GM12878 (cell line): ENCODE measurements around the gene MICAL3. TPM values are rescaled to one million over a fixed set of nuclear protein-coding genes. Genes with fewer than 3 reads are reported as not detected.

Source experiments
- ATAC-seq: fragments of 200-7000 bp; cut with Tn5 transposase; 3 replicates; pipeline ENCODE4 v1.9.1; 2020; ENCODE audit warnings: mild to moderate bottlenecking, moderate library complexity
- BruUV-seq: library from RNA; stranded (reverse); fragments of 400-500 nt; replicated peaks from 2 replicates; lab custom pipeline; 2021; lab: Mats Ljungman, UMichigan
- CTCF ChIA-PET: fragments of 300-600 bp; sonication (Branson Sonifier 250); formaldehyde crosslinking; extraction: SDS; loops from one replicate; lab custom pipeline; 2021; ENCODE audit warnings: inconsistent platforms; lab: Yijun Ruan, JAX
- POLR2A ChIA-PET: fragments of 350-600 bp; formaldehyde crosslinking; extraction: SDS; loops from one replicate; lab custom pipeline; 2021; ENCODE audit warnings: inconsistent platforms; lab: Charles Lee
- RAD21 ChIA-PET: fragments of 300-600 bp; sonication (Branson Sonifier 250); formaldehyde crosslinking; loops from one replicate; lab custom pipeline; 2023; ENCODE audit warnings: antibody characterized with exemption; ENCODE audit not compliant: unreplicated experiment; lab: Charles Lee
- SMC1A ChIA-PET: fragments of 300-600 bp; sonication (Branson Sonifier 250); formaldehyde crosslinking; loops from one replicate; lab custom pipeline; 2023; ENCODE audit not compliant: unreplicated experiment, uncharacterized antibody; lab: Charles Lee
- DNase-seq: peaks from one replicate; pipeline ENCODE4 v3.0.0-alpha.2; 2011; ENCODE audit warnings: low read depth, low spot score
- FAIRE-seq: peaks from 3 replicates; lab custom pipeline; 2011; peaks lifted over from hg19 to GRCh38; lab: Jason Lieb, UNC
- H2AFZ ChIP-seq: 2 replicates; pipeline ENCODE4 v1.6.0; 2011; ENCODE audit warnings: low read depth, low read length, control low read depth; ENCODE audit not compliant: control insufficient read depth
- H3K27ac ChIP-seq: 2 replicates; pipeline ENCODE4 v1.5.1; 2011; ENCODE audit warnings: control low read depth; ENCODE audit not compliant: control insufficient read depth, insufficient read depth
- H3K27me3 ChIP-seq, 2 experiments: replicated peaks in 1 of 2; 2 replicates each; pipeline versions ENCODE4 v1.6.0 to v1.6.1; 2011; ENCODE audit warnings: low read length in 1 of 2; ENCODE audit not compliant: control insufficient read depth in 2 of 2, insufficient read depth in 2 of 2
- H3K36me3 ChIP-seq, 2 experiments: 2 replicates each; pipeline ENCODE4 v1.5.1; 2011; ENCODE audit warnings: low read length in 1 of 2; ENCODE audit not compliant: control insufficient read depth in 2 of 2, insufficient read depth in 2 of 2
- H3K4me1 ChIP-seq: 2 replicates; pipeline ENCODE4 v1.6.1; 2011; ENCODE audit warnings: mild to moderate bottlenecking, low read length, moderate library complexity, mixed read lengths; ENCODE audit not compliant: control insufficient read depth, insufficient read depth
- H3K4me2 ChIP-seq: 2 replicates; pipeline ENCODE4 v1.6.0; 2011; ENCODE audit warnings: control low read depth; ENCODE audit not compliant: control insufficient read depth, insufficient read depth
- H3K4me3 ChIP-seq: fragments of 200-600 bp; sonication (generic); 2 replicates; pipeline ENCODE4 v1.5.1; 2016
- H3K79me2 ChIP-seq: 2 replicates; pipeline ENCODE4 v1.6.0; 2011; ENCODE audit warnings: low read length; ENCODE audit not compliant: control insufficient read depth, insufficient read depth
- H3K9ac ChIP-seq: 2 replicates; pipeline ENCODE4 v1.8.0; 2011; ENCODE audit warnings: low read length, control low read depth, mixed read lengths; ENCODE audit not compliant: control insufficient read depth, insufficient read depth
- H3K9me3 ChIP-seq: replicated peaks from 3 replicates; pipeline ENCODE4 v1.5.1; 2011; ENCODE audit warnings: mild to moderate bottlenecking, low read length; ENCODE audit not compliant: control insufficient read depth, insufficient read depth
- H4K20me1 ChIP-seq: 2 replicates; pipeline ENCODE4 v1.6.0; 2011; ENCODE audit not compliant: control insufficient read depth, insufficient read depth
- ATF3 ChIP-seq: IDR thresholded peaks from 2 replicates; pipeline ENCODE4 v1.6.1; 2011; ENCODE audit warnings: low read depth, mild to moderate bottlenecking, low read length, moderate library complexity, borderline replicate concordance; ENCODE audit errors: extremely low read depth
- CHD2 ChIP-seq: IDR thresholded peaks from 2 replicates; pipeline ENCODE4 v1.6.1; 2011; ENCODE audit warnings: low read depth, low read length, improper control_type of control experiment, borderline replicate concordance
- ELK1 ChIP-seq: IDR thresholded peaks from 2 replicates; pipeline ENCODE4 v1.6.1; 2012; ENCODE audit warnings: low read depth, low read length, improper control_type of control experiment
- FOXM1 ChIP-seq: IDR thresholded peaks from 2 replicates; pipeline ENCODE4 v1.6.1; 2012; ENCODE audit warnings: low read depth, mild to moderate bottlenecking, inconsistent platforms, low read length, moderate library complexity
- HCFC1 ChIP-seq: fragments of 150-350 bp; IDR thresholded peaks from 2 replicates; pipeline ENCODE4 v1.6.1; 2014; ENCODE audit warnings: low read length
- MAX ChIP-seq: IDR thresholded peaks from 2 replicates; pipeline ENCODE4 v1.6.1; 2012; ENCODE audit warnings: low read depth, low read length, improper control_type of control experiment
- NR2C1 ChIP-seq: fragments of 450-650 bp; IDR thresholded peaks from 2 replicates; pipeline ENCODE4 v1.6.1; 2017; ENCODE audit warnings: antibody characterized with exemption, mild to moderate bottlenecking, moderate library complexity
- SIN3A ChIP-seq: IDR thresholded peaks from 2 replicates; pipeline ENCODE4 v1.6.1; 2012; ENCODE audit warnings: low read depth, low read length, improper control_type of control experiment
- SREBF2 ChIP-seq: IDR thresholded peaks from 2 replicates; pipeline ENCODE4 v1.6.1; 2012; ENCODE audit warnings: mild to moderate bottlenecking, low read length
- TBL1XR1 ChIP-seq: IDR thresholded peaks from 2 replicates; pipeline ENCODE4 v1.6.1; 2012; ENCODE audit warnings: low read depth, low read length, improper control_type of control experiment
- ZZZ3 ChIP-seq: IDR thresholded peaks from 2 replicates; pipeline ENCODE4 v1.6.1; 2011; ENCODE audit warnings: low read depth; ENCODE audit not compliant: control insufficient read depth, insufficient read length
- WGBS: methylation state at CpG from one replicate; pipeline ENCODE4 v1.1.6; 2016; ENCODE audit warnings: low lambda C conversion rate; ENCODE audit not compliant: insufficient replicate concordance, insufficient coverage; ENCODE audit errors: missing lambda C conversion rate; 5-methylcytosine and 5-hydroxymethylcytosine counted together
- in situ Hi-C: fragments of 300-500 bp; cut with MboI; formaldehyde crosslinking; loops from 9 replicates; pipeline ENCODE4 v1.14.3; 2018; ENCODE audit warnings: mixed read lengths
- intact Hi-C: fragments of 100-400 bp; cut with micrococcal nuclease; formaldehyde crosslinking; loops from one replicate; pipeline ENCODE4 v1.14.2; 2022; ENCODE audit not compliant: unreplicated experiment
- polyA plus RNA-seq, 11 experiments: library from polyadenylated mRNA; depleted of rRNA in 4 of 11; unstranded in 6 of 11; stranded (reverse) in 5 of 11; fragments of >200 nt; fragmentation: Nextera tagmentation in 4 of 11; fragmentation: Illumina TruSeq in 1 of 11; extraction: Ambion mirVana in 4 of 11; extraction: Trizol in 1 of 11; gene quantifications; 1 replicate in 1 of 11; 2 replicates in 10 of 11; pipeline versions ENCODE4 v1.2.1 to v1.2.3, GENCODE V29; 2011 to 2016; ENCODE audit warnings: inconsistent platforms in 2 of 11, missing spikeins in 2 of 11, low read depth in 1 of 11
- total RNA-seq, 4 experiments: library from RNA; depleted of rRNA in 3 of 4; stranded (reverse); fragments of >200 nt in 3 of 4; fragmentation: Illumina TruSeq in 1 of 4; extraction: Trizol in 1 of 4; gene quantifications; 2 replicates each; pipeline versions ENCODE4 v1.2.1 to v1.2.3, GENCODE V29; 2013 to 2021

The MICAL3 gene
- total and polyA plus RNA-seq, 10 of the 15 experiments (the other 5 are each of a cell fraction or from before 2014, with no cell fraction given) = 2.6 to 92.2 (median 24.0) TPM

GRCh38 chr22:17806437-17806836 is 217.9 kb downstream of the MICAL3 start:
- POLR2A ChIA-PET = interaction anchor here (0.6 kb wide), 2 partner anchors 42 to 135 kb away, joined by 3 to 4 read pairs; no protein-coding TSS in a partner anchor
- SMC1A ChIA-PET = interaction anchor here (0.7 to 1.3 kb wide), 2 partner anchors 12 to 269 kb away, joined by 3 to 4 read pairs; no protein-coding TSS in a partner anchor
- no peak overlapping the region for H3K4me3 ChIP-seq
- TF ChIP-seq NR2C1 (no peak), ATF3 (no peak), TBL1XR1 (no peak), MAX (no peak), HCFC1 (no peak), ELK1 (no peak), CHD2 (no peak), SIN3A (no peak), ZZZ3 (no peak), FOXM1 (no peak), SREBF2 (no peak)
- no peaks in the 10 kb centered on the region; the same call in 1 of the 2 replicates for H3K79me2 ChIP-seq
- RAD21 ChIA-PET = interaction anchor here (0.8 kb wide), 1 partner anchor 158 kb away, joined by 3 read pairs; no protein-coding TSS in a partner anchor
- 38% methylated on average over 2 of the region's 2 CpGs for WGBS
- peaks cover 15% of the 10 kb centered on the region for H3K4me1 ChIP-seq
- H3K27me3 ChIP-seq = no peaks in the 10 kb centered on the region
- FAIRE-seq (no peak), DNase-seq (no peak), ATAC-seq (no peak)
- intact Hi-C loops = no loop called here
- no peak overlapping the region for H2AFZ ChIP-seq
- in situ Hi-C loops = loop anchor here (10.0 kb wide), 1 partner anchor 62 kb away; no protein-coding TSS in a partner anchor
- H3K9me3 ChIP-seq = no peaks in the 10 kb centered on the region; the same call in 2 of the 3 replicates
- no peak overlapping the region for H3K4me2 ChIP-seq
- H3K36me3 ChIP-seq = peaks cover 14 to 20% of the 10 kb centered on the region in 2 experiments; a peak in 3 of 4 replicates
- no peak overlapping the region for H3K27ac ChIP-seq
- CTCF ChIA-PET = interaction anchor here (1.1 to 1.6 kb wide), 4 partner anchors 14 to 270 kb away, joined by 3 to 5 read pairs (median 4); no protein-coding TSS in a partner anchor
- H3K9ac ChIP-seq = no peak overlapping the region
- no peaks in the 10 kb centered on the region for H4K20me1 ChIP-seq
- no TSS peak for BruUV-seq
